Measurements from ENCODE around the gene FYCO1. TPM values are rescaled to one million over a fixed set of nuclear protein-coding genes. Genes with fewer than 3 reads are reported as not detected.

The FYCO1 gene
- total and polyA plus RNA-seq, 9 of the 15 experiments (the other 6 are each of a cell fraction or from before 2014, with no cell fraction given), result 2.1 to 13.8 (median 7.4) TPM

DNA sequence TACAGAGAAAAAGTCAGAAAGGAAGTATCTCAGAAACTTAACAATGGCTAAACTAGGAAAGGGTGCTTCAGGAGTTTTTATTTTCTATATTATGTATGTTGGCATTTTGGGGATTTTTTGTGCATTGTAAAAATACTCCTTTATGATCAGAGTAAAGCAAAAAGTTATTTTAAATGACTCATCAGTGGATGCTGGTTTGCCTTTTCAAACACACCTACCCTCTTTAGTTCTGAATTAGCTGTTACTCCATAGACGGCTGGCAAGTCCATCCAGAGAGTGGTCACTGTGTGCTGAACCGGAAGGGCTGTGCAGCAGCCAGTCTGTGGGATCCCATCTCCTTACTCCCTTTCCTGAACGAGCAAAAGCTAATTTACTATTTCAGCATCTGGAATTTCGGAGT, 108.3 kb downstream of the FYCO1 start (continued):
- TF ChIP-seq MCM3 (IDR thresholded peaks at IDR 0.05) (no peak), KDM1A (IDR thresholded peaks at IDR 0.05) (no peak), ZNF785 (CRISPR knock-in tag; IDR thresholded peaks at IDR 0.05) (no peak), TAF1 (IDR thresholded peaks at IDR 0.05; ENCODE audit: control insufficient read depth, extremely low read depth, insufficient read depth, low read length, severe bottlenecking) (no peak)
- TF ChIP-seq, protein P1, sequence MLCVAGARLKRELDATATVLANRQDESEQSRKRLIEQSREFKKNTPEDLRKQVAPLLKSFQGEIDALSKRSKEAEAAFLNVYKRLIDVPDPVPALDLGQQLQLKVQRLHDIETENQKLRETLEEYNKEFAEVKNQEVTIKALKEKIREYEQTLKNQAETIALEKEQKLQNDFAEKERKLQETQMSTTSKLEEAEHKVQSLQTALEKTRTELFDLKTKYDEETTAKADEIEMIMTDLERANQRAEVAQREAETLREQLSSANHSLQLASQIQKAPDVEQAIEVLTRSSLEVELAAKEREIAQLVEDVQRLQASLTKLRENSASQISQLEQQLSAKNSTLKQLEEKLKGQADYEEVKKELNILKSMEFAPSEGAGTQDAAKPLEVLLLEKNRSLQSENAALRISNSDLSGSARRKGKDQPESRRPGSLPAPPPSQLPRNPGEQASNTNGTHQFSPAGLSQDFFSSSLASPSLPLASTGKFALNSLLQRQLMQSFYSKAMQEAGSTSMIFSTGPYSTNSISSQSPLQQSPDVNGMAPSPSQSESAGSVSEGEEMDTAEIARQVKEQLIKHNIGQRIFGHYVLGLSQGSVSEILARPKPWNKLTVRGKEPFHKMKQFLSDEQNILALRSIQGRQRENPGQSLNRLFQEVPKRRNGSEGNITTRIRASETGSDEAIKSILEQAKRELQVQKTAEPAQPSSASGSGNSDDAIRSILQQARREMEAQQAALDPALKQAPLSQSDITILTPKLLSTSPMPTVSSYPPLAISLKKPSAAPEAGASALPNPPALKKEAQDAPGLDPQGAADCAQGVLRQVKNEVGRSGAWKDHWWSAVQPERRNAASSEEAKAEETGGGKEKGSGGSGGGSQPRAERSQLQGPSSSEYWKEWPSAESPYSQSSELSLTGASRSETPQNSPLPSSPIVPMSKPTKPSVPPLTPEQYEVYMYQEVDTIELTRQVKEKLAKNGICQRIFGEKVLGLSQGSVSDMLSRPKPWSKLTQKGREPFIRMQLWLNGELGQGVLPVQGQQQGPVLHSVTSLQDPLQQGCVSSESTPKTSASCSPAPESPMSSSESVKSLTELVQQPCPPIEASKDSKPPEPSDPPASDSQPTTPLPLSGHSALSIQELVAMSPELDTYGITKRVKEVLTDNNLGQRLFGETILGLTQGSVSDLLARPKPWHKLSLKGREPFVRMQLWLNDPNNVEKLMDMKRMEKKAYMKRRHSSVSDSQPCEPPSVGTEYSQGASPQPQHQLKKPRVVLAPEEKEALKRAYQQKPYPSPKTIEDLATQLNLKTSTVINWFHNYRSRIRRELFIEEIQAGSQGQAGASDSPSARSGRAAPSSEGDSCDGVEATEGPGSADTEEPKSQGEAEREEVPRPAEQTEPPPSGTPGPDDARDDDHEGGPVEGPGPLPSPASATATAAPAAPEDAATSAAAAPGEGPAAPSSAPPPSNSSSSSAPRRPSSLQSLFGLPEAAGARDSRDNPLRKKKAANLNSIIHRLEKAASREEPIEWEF (CRISPR knock-in tag; IDR thresholded peaks at IDR 0.05), result no peak

Data from K562 (cell line).